Upper lobe of right lung (tissue), 1 donor: ENCODE measurements around the gene STRA8. TPM values are rescaled to one million over a fixed set of nuclear protein-coding genes. Genes with fewer than 3 reads are reported as not detected.
A peak's percentile ranks its signal among the peaks of the same experiment; 100 is the strongest.
"Not testable (repeated sequence)": the region's sequence is repeated elsewhere in the genome, so short reads cannot be mapped to it uniquely, and the experiment has no call there.

Experiments
- ATAC-seq: fragments of 200-7000 bp; cut with Tn5 transposase; one replicate; pipeline ENCODE4 v1.9.1; 2020; ENCODE audit warnings: mild to moderate bottlenecking, moderate library complexity
- DNase-seq: peaks from one replicate; pipeline ENCODE4 v3.0.0-alpha.2; 2020
- H3K27ac ChIP-seq: fragments of 200-600 bp; one replicate; pipeline ENCODE4 v1.8.0; 2022
- H3K27me3 ChIP-seq: fragments of 200-600 bp; one replicate; pipeline ENCODE4 v1.8.0; 2022; ENCODE audit warnings: mild to moderate bottlenecking
- H3K36me3 ChIP-seq: fragments of 200-600 bp; one replicate; pipeline ENCODE4 v1.8.0; 2022
- H3K4me1 ChIP-seq: fragments of 200-600 bp; one replicate; pipeline ENCODE4 v1.8.0; 2022
- H3K4me3 ChIP-seq: fragments of 200-600 bp; one replicate; pipeline ENCODE4 v1.8.0; 2022; ENCODE audit warnings: mild to moderate bottlenecking
- H3K9me3 ChIP-seq: fragments of 200-600 bp; one replicate; pipeline ENCODE4 v1.8.0; 2022
- CTCF ChIP-seq: fragments of 200-600 bp; IDR thresholded peaks from one replicate; pipeline ENCODE4 v1.8.0; 2022; ENCODE audit warnings: antibody characterized with exemption
- intact Hi-C: fragments of 100-400 bp; cut with DNase I; formaldehyde crosslinking; loops from one replicate; pipeline ENCODE4 v1.11.0; 2022
- total RNA-seq: library from RNA; stranded (reverse); fragmentation: NEBNext Ultra II Directional; extraction: Animal tissue kit (Norgen Biotek cat#: 25700); gene quantifications from one replicate; pipeline ENCODE4 v1.2.1, GENCODE V29; 2021
- donor health status: DM: no; HTN: yes; CAD: no; lungs with severe emphysema.

Gene STRA8
- total RNA-seq, 1 donor from 2014 or later, result not detected

- Histone ChIP-seq H3K36me3 (no peaks in the 10 kb centered on the region), H3K4me3 (no peak overlapping the region), H3K27ac (no peak overlapping the region), H3K9me3 (no peaks in the 10 kb centered on the region), H3K27me3 (no peaks in the 10 kb centered on the region), H3K4me1 (no peaks in the 10 kb centered on the region)
- DNase-seq, result no peak
- no peak for TF ChIP-seq CTCF
- intact Hi-C loops, result no loop called here
- no peak for ATAC-seq
Measured at GRCh38 chr7:135232720-135233119, 918 bp upstream of the STRA8 start.

GRCh38 chr7:135234095-135234494, 457 bp downstream of the STRA8 start:
- DNase-seq, H3K4me3 ChIP-seq, H3K27me3 ChIP-seq, H3K9me3 ChIP-seq, ATAC-seq, intact Hi-C loops, H3K27ac ChIP-seq, H3K36me3 ChIP-seq, H3K4me1 ChIP-seq: not testable (repeated sequence)

GRCh38 chr7:135234727-135235126, 1.1 kb downstream of the STRA8 start:
- no peak for TF ChIP-seq CTCF
- intact Hi-C loops, result no loop called here
- Histone ChIP-seq H3K4me3 (no peak overlapping the region), H3K9me3 (no peaks in the 10 kb centered on the region), H3K27me3 (no peaks in the 10 kb centered on the region), H3K4me1 (no peaks in the 10 kb centered on the region), H3K36me3 (no peaks in the 10 kb centered on the region), H3K27ac (no peak overlapping the region)
- DNase-seq (no peak), ATAC-seq (no peak)

GRCh38 chr7:135235841-135236240, 2.2 kb downstream of the STRA8 start:
- Histone ChIP-seq H3K4me3 (no peak overlapping the region), H3K9me3 (no peaks in the 10 kb centered on the region), H3K27me3 (no peaks in the 10 kb centered on the region), H3K4me1 (no peaks in the 10 kb centered on the region), H3K36me3 (no peaks in the 10 kb centered on the region), H3K27ac (no peak overlapping the region)
- intact Hi-C loops, result no loop called here
- no peak for DNase-seq
- no peak for ATAC-seq
- TF ChIP-seq CTCF, result no peak

GRCh38 chr7:135236727-135237126, 3.1 kb downstream of the STRA8 start:
- Histone ChIP-seq H3K27ac (no peak overlapping the region), H3K4me3 (no peak overlapping the region), H3K36me3 (no peaks in the 10 kb centered on the region), H3K27me3 (no peaks in the 10 kb centered on the region), H3K9me3 (no peaks in the 10 kb centered on the region), H3K4me1 (no peaks in the 10 kb centered on the region)
- no peak for TF ChIP-seq CTCF
- DNase-seq (no peak), ATAC-seq (no peak)
- intact Hi-C loops, result no loop called here

- Histone ChIP-seq H3K36me3 (no peaks in the 10 kb centered on the region), H3K27ac (no peak overlapping the region), H3K9me3 (no peaks in the 10 kb centered on the region), H3K4me3 (no peak overlapping the region), H3K4me1 (no peaks in the 10 kb centered on the region), H3K27me3 (no peaks in the 10 kb centered on the region)
- peak; percentile 10 for TF ChIP-seq CTCF
- intact Hi-C loops, result no loop called here
- DNase-seq (no peak), ATAC-seq (peak; percentile 49)
Measured at GRCh38 chr7:135238112-135238744, 4.6 kb downstream of the STRA8 start.
